Measurements from ENCODE around the gene AHNAK2. TPM values are rescaled to one million over a fixed set of nuclear protein-coding genes. Genes with fewer than 3 reads are reported as not detected.

AHNAK2 gene
- total RNA-seq, 1 experiment from 2014 or later = 45.0 TPM

- Histone ChIP-seq H3K4me3 (replicated peaks in 1 of 2; ENCODE audit: low read depth in 1 of 2, low read length in 2 of 2) (no peak overlapping the region), H4K20me1 (ENCODE audit: insufficient read depth) (no peaks in the 10 kb centered on the region), H3K9me3 (ENCODE audit: control insufficient read depth in 1 of 2, insufficient read depth in 1 of 2, low read depth in 1 of 2, low read length in 2 of 2) (no peaks in the 10 kb centered on the region), H3K9me2 (ENCODE audit: insufficient read depth) (no peaks in the 10 kb centered on the region), H3K27ac (ENCODE audit: low read depth, low read length) (no peak overlapping the region), H3K4me1 (ENCODE audit: control insufficient read depth in 1 of 2, insufficient read depth in 2 of 2, low read length in 2 of 2) (no peaks in the 10 kb centered on the region), H3K9ac (ENCODE audit: low read length) (no peak overlapping the region), H3K36me3 (ENCODE audit: control insufficient read depth in 1 of 2, insufficient read depth in 2 of 2, low read length in 2 of 2) (no peaks in the 10 kb centered on the region), H3K27me3 (ENCODE audit: insufficient read depth, low read length) (no peaks in the 10 kb centered on the region), H3K79me2 (ENCODE audit: insufficient read depth, low read length) (no peaks in the 10 kb centered on the region), H3K4me2 (ENCODE audit: low read length) (no peak overlapping the region), H2AFZ (ENCODE audit: low read depth, low read length, poor library complexity, severe bottlenecking) (no peak overlapping the region)
- no TSS peak for BruUV-seq (replicated peaks)
- no peak for DNase-seq (ENCODE audit: low read depth, low spot score)
- POLR2A ChIA-PET = no interaction called here
- CTCF ChIA-PET = no interaction called here
- ATAC-seq = no peak
- RAD21 ChIA-PET (ENCODE audit: low non-redundant PET in 1 of 2, low total read pairs in 2 of 2, uncharacterized antibody in 2 of 2, unreplicated experiment in 2 of 2) = no interaction called here
- intact Hi-C loops (cut with micrococcal nuclease) = no loop called here
- TF ChIP-seq CEBPB (IDR thresholded peaks at IDR 0.05; ENCODE audit: low read depth) (no peak), CTCF (IDR thresholded peaks at IDR 0.05 in 2 of 3, conservative IDR thresholded peaks at IDR 0.05 in 1 of 3; ENCODE audit: borderline replicate concordance in 1 of 3, insufficient read depth in 1 of 3, low read depth in 2 of 3, low read length in 2 of 3) (no peak), MAX (IDR thresholded peaks at IDR 0.05) (no peak), EGR1 (IDR thresholded peaks at IDR 0.05; ENCODE audit: low read depth) (no peak), POLR2A (IDR thresholded peaks at IDR 0.05; ENCODE audit: borderline replicate concordance, extremely low read depth, insufficient read depth, insufficient read length) (no peak), ZNF274 (IDR thresholded peaks at IDR 0.05; ENCODE audit: low read depth, low read length) (no peak), JUND (IDR thresholded peaks at IDR 0.05) (no peak), SRF (IDR thresholded peaks at IDR 0.05; ENCODE audit: low read depth) (no peak), ZFX (IDR thresholded peaks at IDR 0.05) (no peak), RAD21 (IDR thresholded peaks at IDR 0.05; ENCODE audit: low read depth) (no peak), SP1 (IDR thresholded peaks at IDR 0.05; ENCODE audit: low read depth) (no peak), YY1 (IDR thresholded peaks at IDR 0.05; ENCODE audit: extremely low read depth, insufficient replicate concordance, low read depth, low read length) (no peak)
- TF ChIP-seq, protein P1, sequence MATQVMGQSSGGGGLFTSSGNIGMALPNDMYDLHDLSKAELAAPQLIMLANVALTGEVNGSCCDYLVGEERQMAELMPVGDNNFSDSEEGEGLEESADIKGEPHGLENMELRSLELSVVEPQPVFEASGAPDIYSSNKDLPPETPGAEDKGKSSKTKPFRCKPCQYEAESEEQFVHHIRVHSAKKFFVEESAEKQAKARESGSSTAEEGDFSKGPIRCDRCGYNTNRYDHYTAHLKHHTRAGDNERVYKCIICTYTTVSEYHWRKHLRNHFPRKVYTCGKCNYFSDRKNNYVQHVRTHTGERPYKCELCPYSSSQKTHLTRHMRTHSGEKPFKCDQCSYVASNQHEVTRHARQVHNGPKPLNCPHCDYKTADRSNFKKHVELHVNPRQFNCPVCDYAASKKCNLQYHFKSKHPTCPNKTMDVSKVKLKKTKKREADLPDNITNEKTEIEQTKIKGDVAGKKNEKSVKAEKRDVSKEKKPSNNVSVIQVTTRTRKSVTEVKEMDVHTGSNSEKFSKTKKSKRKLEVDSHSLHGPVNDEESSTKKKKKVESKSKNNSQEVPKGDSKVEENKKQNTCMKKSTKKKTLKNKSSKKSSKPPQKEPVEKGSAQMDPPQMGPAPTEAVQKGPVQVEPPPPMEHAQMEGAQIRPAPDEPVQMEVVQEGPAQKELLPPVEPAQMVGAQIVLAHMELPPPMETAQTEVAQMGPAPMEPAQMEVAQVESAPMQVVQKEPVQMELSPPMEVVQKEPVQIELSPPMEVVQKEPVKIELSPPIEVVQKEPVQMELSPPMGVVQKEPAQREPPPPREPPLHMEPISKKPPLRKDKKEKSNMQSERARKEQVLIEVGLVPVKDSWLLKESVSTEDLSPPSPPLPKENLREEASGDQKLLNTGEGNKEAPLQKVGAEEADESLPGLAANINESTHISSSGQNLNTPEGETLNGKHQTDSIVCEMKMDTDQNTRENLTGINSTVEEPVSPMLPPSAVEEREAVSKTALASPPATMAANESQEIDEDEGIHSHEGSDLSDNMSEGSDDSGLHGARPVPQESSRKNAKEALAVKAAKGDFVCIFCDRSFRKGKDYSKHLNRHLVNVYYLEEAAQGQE (IDR thresholded peaks at IDR 0.05; ENCODE audit: low read depth) = no peak
Observed at GRCh38 chr14:104917993-104918392, 60.2 kb downstream of the AHNAK2 start.

All from HCT116 (cell line).